ENCODE results near the gene ARL5A. TPM values are rescaled to one million over a fixed set of nuclear protein-coding genes. Genes with fewer than 3 reads are reported as not detected.

Gene ARL5A
- total RNA-seq, 1 donor from 2014 or later = 129 TPM

- Histone ChIP-seq H4K20me1 (ENCODE audit: low read depth) (no peaks in the 10 kb centered on the region), H3K27ac (no peak overlapping the region), H3K27me3 (no peaks in the 10 kb centered on the region), H3K79me2 (ENCODE audit: low read depth) (no peaks in the 10 kb centered on the region), H3K9me3 (ENCODE audit: low read depth) (no peaks in the 10 kb centered on the region), H3K4me1 (no peaks in the 10 kb centered on the region), H3F3A (ENCODE audit: low read depth) (no peaks in the 10 kb centered on the region), H3K4me3 (no peak overlapping the region), H3K36me3 (no peaks in the 10 kb centered on the region), H3K4me2 (no peak overlapping the region), H3K9ac (no peak overlapping the region), H2AFZ (replicated peaks) (no peak overlapping the region)
- Mint-ChIP-seq H3K4me3 (no peak overlapping the region), H3K36me3 (peaks cover 2% of the 10 kb centered on the region), H3K4me1 (no peaks in the 10 kb centered on the region), H3K9me3 (no peaks in the 10 kb centered on the region), H3K27me3 (ENCODE audit: insufficient read depth, low read depth) (no peaks in the 10 kb centered on the region), H3K27ac (no peak overlapping the region)
- TF ChIP-seq EZH2 (IDR thresholded peaks at IDR 0.05) (no peak), EZH2phosphoT487 (IDR thresholded peaks at IDR 0.05) (no peak), CTCF (IDR thresholded peaks at IDR 0.05) (no peak)
- DNase-seq (ENCODE audit: low spot score) = no peak
These were observed 12.8 kb upstream of the ARL5A start for GRCh38 chr2:151841047-151841424.

GRCh38 chr2:151840216-151841046, 12.2 kb upstream of the ARL5A start:
- no peaks in the 10 kb centered on the region for H4K20me1 ChIP-seq (ENCODE audit: low read depth)
- Mint-ChIP-seq H3K36me3 (peaks cover 2% of the 10 kb centered on the region), H3K4me3 (no peak overlapping the region), H3K9me3 (no peaks in the 10 kb centered on the region), H3K4me1 (no peaks in the 10 kb centered on the region), H3K27me3 (ENCODE audit: insufficient read depth, low read depth) (no peaks in the 10 kb centered on the region), H3K27ac (no peak overlapping the region)
- no peak for DNase-seq (ENCODE audit: low spot score)
- H3F3A ChIP-seq (ENCODE audit: low read depth) = no peaks in the 10 kb centered on the region
- H3K4me2 ChIP-seq = no peak overlapping the region
- H3K27ac ChIP-seq = no peak overlapping the region
- no peaks in the 10 kb centered on the region for H3K4me1 ChIP-seq
- no peak overlapping the region for H2AFZ ChIP-seq (replicated peaks)
- no peak overlapping the region for H3K9ac ChIP-seq
- no peak for TF ChIP-seq EZH2 (IDR thresholded peaks at IDR 0.05)
- no peak for TF ChIP-seq EZH2phosphoT487 (IDR thresholded peaks at IDR 0.05)
- TF ChIP-seq CTCF (IDR thresholded peaks at IDR 0.05) = no peak
- H3K79me2 ChIP-seq (ENCODE audit: low read depth) = no peaks in the 10 kb centered on the region
- no peak overlapping the region for H3K4me3 ChIP-seq
- no peaks in the 10 kb centered on the region for H3K27me3 ChIP-seq
- no peaks in the 10 kb centered on the region for H3K36me3 ChIP-seq
- no peaks in the 10 kb centered on the region for H3K9me3 ChIP-seq (ENCODE audit: low read depth)

GRCh38 chr2:151837926-151838325, 9.7 kb upstream of the ARL5A start:
- no peak overlapping the region for H2AFZ ChIP-seq (replicated peaks)
- TF ChIP-seq CTCF (IDR thresholded peaks at IDR 0.05) (no peak), EZH2 (IDR thresholded peaks at IDR 0.05) (no peak), EZH2phosphoT487 (IDR thresholded peaks at IDR 0.05) (no peak)
- H3K36me3 Mint-ChIP-seq = peaks cover 2% of the 10 kb centered on the region
- no peak overlapping the region for H3K4me2 ChIP-seq
- no peak overlapping the region for H3K4me3 ChIP-seq
- H3K27ac ChIP-seq = no peak overlapping the region
- H3K36me3 ChIP-seq = no peaks in the 10 kb centered on the region
- H3K4me3 Mint-ChIP-seq = no peak overlapping the region
- H3K4me1 Mint-ChIP-seq = no peaks in the 10 kb centered on the region
- H3K9ac ChIP-seq = no peak overlapping the region
- H3K27ac Mint-ChIP-seq = no peak overlapping the region
- no peaks in the 10 kb centered on the region for H3K27me3 ChIP-seq
- no peaks in the 10 kb centered on the region for H3K9me3 Mint-ChIP-seq
- H3F3A ChIP-seq (ENCODE audit: low read depth) = no peaks in the 10 kb centered on the region
- no peak for DNase-seq (ENCODE audit: low spot score)
- H3K27me3 Mint-ChIP-seq (ENCODE audit: insufficient read depth, low read depth) = no peaks in the 10 kb centered on the region
- H4K20me1 ChIP-seq (ENCODE audit: low read depth) = no peaks in the 10 kb centered on the region
- H3K9me3 ChIP-seq (ENCODE audit: low read depth) = no peaks in the 10 kb centered on the region
- H3K4me1 ChIP-seq = no peaks in the 10 kb centered on the region
- H3K79me2 ChIP-seq (ENCODE audit: low read depth) = no peaks in the 10 kb centered on the region

All from neural progenitor cell (in vitro differentiated cells).